RWPE2 (cell line): ENCODE results near the gene PI4K2A.

Source experiments
- ATAC-seq: fragments of 200-7000 bp; cut with Tn5 transposase; 3 replicates; pipeline ENCODE4 v1.9.1; 2021; ENCODE audit warnings: low read depth
- DNase-seq: peaks from one replicate; pipeline ENCODE4 v3.0.0-alpha.2; 2020; ENCODE audit warnings: low spot score
- H3K27ac ChIP-seq: fragments of 450-650 bp; 2 replicates; pipeline ENCODE4 v1.5.1; 2017; ENCODE audit warnings: mild to moderate bottlenecking; ENCODE audit not compliant: poor library complexity, severe bottlenecking
- H3K27me3 ChIP-seq: fragments of 250-450 bp; sonication (Bioruptor Pico); 2 replicates; pipeline ENCODE4 v1.5.1; 2021; ENCODE audit warnings: mild to moderate bottlenecking, moderate library complexity; ENCODE audit not compliant: insufficient read depth, poor library complexity, severe bottlenecking
- H3K36me3 ChIP-seq: fragments of 250-450 bp; sonication (Bioruptor Pico); 2 replicates; pipeline ENCODE4 v1.5.1; 2020; ENCODE audit warnings: low read depth, mild to moderate bottlenecking, moderate library complexity
- H3K4me1 ChIP-seq: fragments of 250-450 bp; sonication (Bioruptor Pico); 2 replicates; pipeline ENCODE4 v1.5.1; 2021; ENCODE audit warnings: mild to moderate bottlenecking, moderate library complexity; ENCODE audit not compliant: insufficient read depth, poor library complexity, severe bottlenecking
- H3K4me3 ChIP-seq: fragments of 250-450 bp; sonication (Bioruptor Pico); 2 replicates; pipeline ENCODE4 v1.5.1; 2021; ENCODE audit warnings: mild to moderate bottlenecking, moderate library complexity; ENCODE audit not compliant: severe bottlenecking
- H3K9me3 ChIP-seq: fragments of 250-450 bp; sonication (Bioruptor Pico); 2 replicates; pipeline ENCODE4 v1.5.1; 2021; ENCODE audit warnings: mild to moderate bottlenecking, moderate library complexity; ENCODE audit not compliant: severe bottlenecking
- TF ChIP-seq, protein P1 (sequence below): fragments of 450-650 bp; IDR thresholded peaks from one replicate; pipeline ENCODE4 v1.5.1; 2017; ENCODE audit warnings: mild to moderate bottlenecking, moderate library complexity; ENCODE audit not compliant: poor library complexity, severe bottlenecking

The PI4K2A gene

DNA sequence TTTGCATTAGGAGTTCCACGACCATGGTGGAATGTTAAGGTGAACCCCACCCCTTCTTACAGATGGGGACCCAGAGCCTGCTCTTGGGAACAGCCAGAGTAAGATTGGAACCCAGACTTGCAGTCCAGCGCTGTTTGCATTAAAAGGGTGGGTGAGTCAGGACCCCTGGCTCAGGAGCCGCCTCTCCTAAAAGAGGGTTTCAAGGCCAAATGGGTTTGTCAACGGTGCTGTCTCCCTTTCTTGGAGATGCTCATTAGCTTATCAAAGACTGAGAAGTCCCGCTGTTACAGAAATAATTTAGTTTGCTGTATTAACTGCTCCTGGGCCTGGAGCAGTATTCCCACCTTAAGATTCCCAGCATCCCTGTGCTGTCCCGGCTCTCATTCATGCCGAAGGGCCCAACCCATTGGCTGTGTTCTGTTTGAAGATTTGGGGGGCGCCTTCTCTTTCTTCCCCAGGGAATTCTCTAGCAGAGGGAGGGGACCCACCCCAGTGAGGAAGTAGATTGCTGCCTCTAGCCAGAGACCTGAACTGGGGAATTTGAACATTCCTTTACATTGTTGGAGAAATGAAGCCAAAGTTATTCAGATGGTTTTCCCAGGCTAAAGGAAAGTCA lies 74.9 kb downstream of the PI4K2A start:
- H3K4me1 ChIP-seq = peaks cover 48% of the 10 kb centered on the region
- peak overlapping the region; percentile 94 for H3K27ac ChIP-seq
- H3K27me3 ChIP-seq = no peaks in the 10 kb centered on the region
- peak overlapping the region; percentile 56 for H3K4me3 ChIP-seq
- TF ChIP-seq, protein P1, sequence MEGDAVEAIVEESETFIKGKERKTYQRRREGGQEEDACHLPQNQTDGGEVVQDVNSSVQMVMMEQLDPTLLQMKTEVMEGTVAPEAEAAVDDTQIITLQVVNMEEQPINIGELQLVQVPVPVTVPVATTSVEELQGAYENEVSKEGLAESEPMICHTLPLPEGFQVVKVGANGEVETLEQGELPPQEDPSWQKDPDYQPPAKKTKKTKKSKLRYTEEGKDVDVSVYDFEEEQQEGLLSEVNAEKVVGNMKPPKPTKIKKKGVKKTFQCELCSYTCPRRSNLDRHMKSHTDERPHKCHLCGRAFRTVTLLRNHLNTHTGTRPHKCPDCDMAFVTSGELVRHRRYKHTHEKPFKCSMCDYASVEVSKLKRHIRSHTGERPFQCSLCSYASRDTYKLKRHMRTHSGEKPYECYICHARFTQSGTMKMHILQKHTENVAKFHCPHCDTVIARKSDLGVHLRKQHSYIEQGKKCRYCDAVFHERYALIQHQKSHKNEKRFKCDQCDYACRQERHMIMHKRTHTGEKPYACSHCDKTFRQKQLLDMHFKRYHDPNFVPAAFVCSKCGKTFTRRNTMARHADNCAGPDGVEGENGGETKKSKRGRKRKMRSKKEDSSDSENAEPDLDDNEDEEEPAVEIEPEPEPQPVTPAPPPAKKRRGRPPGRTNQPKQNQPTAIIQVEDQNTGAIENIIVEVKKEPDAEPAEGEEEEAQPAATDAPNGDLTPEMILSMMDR = no peak
- peaks cover 31% of the 10 kb centered on the region for H3K36me3 ChIP-seq
- no peaks in the 10 kb centered on the region for H3K9me3 ChIP-seq
- DNase-seq (no peak), ATAC-seq (no peak)

DNA sequence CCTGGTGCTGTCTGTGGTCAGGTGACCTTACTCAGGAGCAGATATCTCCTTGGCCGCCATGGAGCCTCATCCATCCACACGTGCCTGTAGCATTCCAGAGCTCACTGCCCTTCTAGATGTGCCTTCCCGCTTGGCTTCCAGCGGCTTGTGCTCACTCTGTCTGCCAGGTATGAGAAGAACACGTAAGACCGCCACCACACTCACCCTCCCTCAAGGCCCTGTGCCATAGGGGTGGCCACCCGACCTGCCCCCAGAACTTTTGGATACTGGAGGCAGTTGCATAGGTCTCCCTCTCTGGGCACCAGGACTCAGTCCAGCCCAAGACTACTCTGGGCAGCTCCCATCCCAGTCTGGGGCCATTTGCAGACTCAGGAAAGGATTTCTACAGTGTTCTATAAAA lies 77.2 kb downstream of the PI4K2A start:
- H3K36me3 ChIP-seq = peaks cover 31% of the 10 kb centered on the region
- H3K9me3 ChIP-seq = no peaks in the 10 kb centered on the region
- H3K4me3 ChIP-seq = no peak overlapping the region
- DNase-seq (no peak), ATAC-seq (no peak)
- H3K27me3 ChIP-seq = no peaks in the 10 kb centered on the region
- TF ChIP-seq, protein P1 = no peak
- peaks cover 48% of the 10 kb centered on the region for H3K4me1 ChIP-seq
- H3K27ac ChIP-seq = peak overlapping the region; percentile 94

DNA sequence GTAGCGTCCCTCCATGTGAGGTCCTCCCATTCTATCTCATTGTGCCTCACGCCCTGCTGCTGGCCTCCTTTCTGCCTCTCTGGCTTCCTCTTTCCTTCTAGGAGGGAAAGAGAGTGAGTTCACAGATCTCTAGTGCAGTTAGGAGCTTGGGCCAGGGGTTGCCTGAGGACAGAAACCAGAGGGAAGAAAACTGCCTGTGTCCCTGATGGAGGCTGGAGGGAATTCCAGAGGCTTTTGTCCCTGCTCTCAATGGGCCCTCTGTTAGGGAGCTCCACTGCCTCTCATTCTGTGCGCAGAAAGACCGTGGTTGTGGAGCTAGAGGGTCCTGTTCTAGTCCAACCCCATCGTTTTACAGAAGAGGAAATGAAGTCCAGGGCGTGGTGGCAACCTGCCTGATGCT lies 77.7 kb downstream of the PI4K2A start:
- no peaks in the 10 kb centered on the region for H3K9me3 ChIP-seq
- H3K27ac ChIP-seq = peak overlapping the region; percentile 94
- peaks cover 31% of the 10 kb centered on the region for H3K36me3 ChIP-seq
- peaks cover 47% of the 10 kb centered on the region for H3K4me1 ChIP-seq
- TF ChIP-seq, protein P1 = no peak
- no peak for ATAC-seq
- no peak overlapping the region for H3K4me3 ChIP-seq
- no peaks in the 10 kb centered on the region for H3K27me3 ChIP-seq
- DNase-seq = no peak

DNA sequence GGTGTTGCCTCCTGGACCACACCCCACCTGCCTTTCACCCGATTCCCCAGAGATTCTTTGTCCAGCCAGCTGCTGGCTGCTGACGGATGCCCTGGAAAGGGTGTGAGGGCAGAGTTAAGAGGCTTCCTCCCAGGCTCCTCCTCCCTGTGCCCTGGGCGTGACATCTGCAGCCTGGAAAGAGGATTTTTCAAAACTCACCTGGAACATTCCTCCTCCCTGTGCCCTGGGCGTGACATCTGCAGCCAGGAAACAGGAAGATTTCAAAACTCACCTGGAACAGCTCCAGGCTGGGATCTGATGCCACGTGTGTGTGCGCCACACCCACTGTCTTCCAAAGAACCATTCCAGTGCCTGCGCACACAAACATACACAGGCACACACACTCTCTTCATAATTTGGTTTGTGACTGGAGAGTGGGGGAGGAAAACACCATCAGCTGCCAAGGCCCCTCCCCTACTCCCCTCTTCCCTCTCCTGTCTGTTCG lies 78.2 kb downstream of the PI4K2A start:
- peak; percentile 81 for ATAC-seq
- Histone ChIP-seq H3K27ac (peak overlapping the region; percentile 94), H3K27me3 (no peaks in the 10 kb centered on the region), H3K4me1 (peaks cover 46% of the 10 kb centered on the region), H3K9me3 (no peaks in the 10 kb centered on the region), H3K36me3 (peaks cover 31% of the 10 kb centered on the region), H3K4me3 (no peak overlapping the region)
- peak; percentile 96 for DNase-seq
- TF ChIP-seq, protein P1 = no peak

DNA sequence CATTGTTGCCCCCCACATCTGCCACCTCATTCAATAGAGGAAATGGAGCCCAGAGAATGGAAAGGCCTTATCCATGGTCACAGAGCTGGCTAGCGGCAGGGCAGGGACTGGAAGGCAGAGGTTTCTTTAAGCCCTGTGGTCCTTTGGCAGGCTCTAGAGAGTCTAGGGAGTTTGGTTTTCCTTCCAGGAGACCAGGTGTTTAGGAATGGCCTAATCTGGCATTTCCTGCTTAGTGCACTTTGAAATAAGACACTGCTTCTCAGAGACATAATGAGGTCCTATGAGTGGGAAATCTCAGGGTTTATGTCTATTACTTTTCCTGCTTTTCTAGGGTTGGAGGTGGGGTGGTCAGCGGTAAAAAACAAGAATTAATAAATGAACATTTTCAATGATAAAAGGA lies 79.1 kb downstream of the PI4K2A start:
- Histone ChIP-seq H3K4me3 (no peak overlapping the region), H3K9me3 (no peaks in the 10 kb centered on the region), H3K36me3 (peaks cover 31% of the 10 kb centered on the region), H3K27ac (peak overlapping the region; percentile 94), H3K27me3 (no peaks in the 10 kb centered on the region), H3K4me1 (peaks cover 53% of the 10 kb centered on the region)
- DNase-seq (no peak), ATAC-seq (peak; percentile 17; the same call in 2 of the 3 replicates)
- TF ChIP-seq, protein P1 = no peak
